MM.1S (cell line): Measurements from ENCODE around the gene LEF1.

Source experiments
- CTCF ChIP-seq: fragments of 300-600 bp; sonication (generic); IDR thresholded peaks from 2 replicates; pipeline ENCODE4 v1.5.1; 2016; ENCODE audit warnings: antibody characterized with exemption, low read length, mixed read lengths
- EZH2 ChIP-seq: fragments of 300-600 bp; sonication (generic); optimal IDR thresholded peaks from 2 replicates; pipeline ENCODE3; 2017; ENCODE audit warnings: low read depth, mild to moderate bottlenecking, antibody characterized with exemption, low read length, mixed read lengths
- EZH2phosphoT487 ChIP-seq: fragments of 300-600 bp; sonication (generic); IDR thresholded peaks from 2 replicates; pipeline ENCODE4 v1.6.1; 2018; ENCODE audit warnings: antibody characterized with exemption, low read length

- TF ChIP-seq CTCF: no peak
- no peak for TF ChIP-seq EZH2
- TF ChIP-seq EZH2phosphoT487: no peak
These were observed 33.0 kb upstream of the LEF1 start for GRCh38 chr4:108201774-108202173.
